MCF 10A (cell line): ENCODE data around the gene NPFF. TPM values are rescaled to one million over a fixed set of nuclear protein-coding genes. Genes with fewer than 3 reads are reported as not detected.

Experiments used
- Bru-seq: library from RNA; stranded (reverse); fragments of 400-500 nt; gene quantifications from one replicate; lab custom pipeline; 2021; lab: Mats Ljungman, UMichigan
- BruChase-seq, 2 experiments: library from RNA; stranded (reverse); fragments of 400-500 nt; gene quantifications; one replicate each; lab custom pipeline; 2021; lab: Mats Ljungman, UMichigan
- BruUV-seq: library from RNA; stranded (reverse); fragments of 400-500 nt; replicated peaks from 2 replicates; lab custom pipeline; 2021; lab: Mats Ljungman, UMichigan
- CTCF ChIA-PET: fragments of 300-600 bp; sonication (Branson Sonifier 250); formaldehyde crosslinking; extraction: SDS; loops from one replicate; lab custom pipeline; 2021; ENCODE audit warnings: antibody characterized with exemption, inconsistent platforms; lab: Yijun Ruan, JAX
- POLR2A ChIA-PET: fragments of 300-600, 350-650 bp; sonication (Branson Sonifier 250); formaldehyde crosslinking; extraction: SDS; loops from one replicate; lab custom pipeline; 2020; ENCODE audit warnings: antibody characterized with exemption, inconsistent platforms; lab: Yijun Ruan, JAX
- DNase-seq: peaks from one replicate; pipeline ENCODE4 v3.0.0-alpha.2; 2018; ENCODE audit not compliant: unreplicated experiment
- H3K27ac Mint-ChIP-seq: one replicate; pipeline ENCODE4 v1.8.0; 2022; ENCODE audit warnings: mild to moderate bottlenecking, low read depth, mixed read lengths; ENCODE audit not compliant: unreplicated experiment
- H3K27me3 Mint-ChIP-seq: one replicate; pipeline ENCODE4 v1.8.0; 2022; ENCODE audit warnings: mixed read lengths; ENCODE audit not compliant: insufficient read depth, unreplicated experiment
- H3K36me3 Mint-ChIP-seq: one replicate; pipeline ENCODE4 v1.8.0; 2022; ENCODE audit warnings: mild to moderate bottlenecking, moderate library complexity, mixed read lengths; ENCODE audit not compliant: insufficient read depth, unreplicated experiment
- H3K4me1 Mint-ChIP-seq: one replicate; pipeline ENCODE4 v1.8.0; 2022; ENCODE audit warnings: mixed read lengths; ENCODE audit not compliant: insufficient read depth, unreplicated experiment
- H3K4me3 Mint-ChIP-seq: one replicate; pipeline ENCODE4 v1.8.0; 2022; ENCODE audit warnings: mild to moderate bottlenecking, moderate library complexity, mixed read lengths; ENCODE audit not compliant: unreplicated experiment
- H3K9me3 Mint-ChIP-seq: one replicate; pipeline ENCODE4 v1.8.0; 2022; ENCODE audit warnings: mixed read lengths; ENCODE audit not compliant: unreplicated experiment
- CTCF ChIP-seq: fragments of 200-600 bp; IDR thresholded peaks from one replicate; pipeline ENCODE4 v1.8.0; 2022; ENCODE audit warnings: antibody characterized with exemption, mild to moderate bottlenecking; ENCODE audit not compliant: unreplicated experiment
- intact Hi-C: fragments of 100-400 bp; cut with micrococcal nuclease; formaldehyde crosslinking; loops from 2 replicates; pipeline ENCODE4 v1.14.1; 2022
- long read RNA-seq: library from polyadenylated mRNA; stranded (forward); transcript quantifications from one replicate; pipeline ENCODE4 v2.0.0, GENCODE V29; 2022
- total RNA-seq: library from RNA; stranded (reverse); gene quantifications from 2 replicates; pipeline ENCODE4 v1.2.3, GENCODE V29; 2022

Gene NPFF
- total RNA-seq (not detected in 2 replicates), Bru-seq, nascent RNA (percentile 74 among the genes with signal in this experiment), BruChase-seq, experiment 1, labeled RNA remaining after a 6-hour chase (percentile 84 among the genes with signal in this experiment), BruChase-seq, experiment 2, labeled RNA remaining after a 2-hour chase (percentile 89 among the genes with signal in this experiment)
- long read RNA-seq: 0 reads

- CTCF ChIA-PET: interaction anchor here (0.5 to 3.1 kb wide), 8 partner anchors 8 to 460 kb away, joined by 3 to 23 read pairs (median 7); partner anchors contain the start of gene SP7
- Mint-ChIP-seq H3K4me1 (peaks cover 9% of the 10 kb centered on the region), H3K27ac (no peak within 1 kb of the TSS), H3K36me3 (peaks cover 65% of the 10 kb centered on the region), H3K4me3 (no peak within 1 kb of the TSS), H3K27me3 (no peaks in the 10 kb centered on the region), H3K9me3 (no peaks in the 10 kb centered on the region)
- DNase-seq: no peak
- POLR2A ChIA-PET: interaction anchor here (0.5 kb wide), 1 partner anchor 64 kb away, joined by 3 read pairs; no protein-coding TSS in a partner anchor
- no TSS peak for BruUV-seq
- no peak for TF ChIP-seq CTCF
- intact Hi-C loops: no loop called here
Observed at GRCh38 chr12:53506881-53507602, at the start of gene NPFF. Gene NPFF, minus strand, starts transcription at chr12:53507484. Its CDS starts 10 bp downstream, at chr12:53507474.

- Mint-ChIP-seq H3K9me3 (no peaks in the 10 kb centered on the region), H3K4me1 (peaks cover 13% of the 10 kb centered on the region), H3K36me3 (peaks cover 33% of the 10 kb centered on the region), H3K27ac (no peak overlapping the region), H3K27me3 (no peaks in the 10 kb centered on the region), H3K4me3 (no peak overlapping the region)
- no peak for DNase-seq
- intact Hi-C loops: no loop called here
- POLR2A ChIA-PET: interaction anchor here (0.8 to 1.5 kb wide), 2 partner anchors 16 to 71 kb away, joined by 4 read pairs; no protein-coding TSS in a partner anchor
- CTCF ChIA-PET: interaction anchor here (0.5 to 1.2 kb wide), 6 partner anchors 13 to 353 kb away, joined by 3 to 5 read pairs (median 4); no protein-coding TSS in a partner anchor
- TF ChIP-seq CTCF: no peak
- BruUV-seq: no TSS peak
Observed at GRCh38 chr12:53552361-53553327, 45.4 kb upstream of the NPFF start.

- CTCF ChIA-PET: interaction anchor here (0.7 to 1.2 kb wide), 5 partner anchors 9 to 352 kb away, joined by 3 to 5 read pairs (median 3); no protein-coding TSS in a partner anchor
- DNase-seq: no peak
- Mint-ChIP-seq H3K9me3 (no peaks in the 10 kb centered on the region), H3K36me3 (peaks cover 40% of the 10 kb centered on the region), H3K4me1 (peaks cover 8% of the 10 kb centered on the region), H3K27ac (no peak overlapping the region), H3K4me3 (no peak overlapping the region), H3K27me3 (no peaks in the 10 kb centered on the region)
- POLR2A ChIA-PET: interaction anchor here (1.5 kb wide), 1 partner anchor 72 kb away, joined by 4 read pairs; no protein-coding TSS in a partner anchor
- no TSS peak for BruUV-seq
- no peak for TF ChIP-seq CTCF
- intact Hi-C loops: no loop called here
Observed at GRCh38 chr12:53551889-53552291, 44.6 kb upstream of the NPFF start.
